Measurements from ENCODE around the gene SMCO4.

The SMCO4 gene

DNA sequence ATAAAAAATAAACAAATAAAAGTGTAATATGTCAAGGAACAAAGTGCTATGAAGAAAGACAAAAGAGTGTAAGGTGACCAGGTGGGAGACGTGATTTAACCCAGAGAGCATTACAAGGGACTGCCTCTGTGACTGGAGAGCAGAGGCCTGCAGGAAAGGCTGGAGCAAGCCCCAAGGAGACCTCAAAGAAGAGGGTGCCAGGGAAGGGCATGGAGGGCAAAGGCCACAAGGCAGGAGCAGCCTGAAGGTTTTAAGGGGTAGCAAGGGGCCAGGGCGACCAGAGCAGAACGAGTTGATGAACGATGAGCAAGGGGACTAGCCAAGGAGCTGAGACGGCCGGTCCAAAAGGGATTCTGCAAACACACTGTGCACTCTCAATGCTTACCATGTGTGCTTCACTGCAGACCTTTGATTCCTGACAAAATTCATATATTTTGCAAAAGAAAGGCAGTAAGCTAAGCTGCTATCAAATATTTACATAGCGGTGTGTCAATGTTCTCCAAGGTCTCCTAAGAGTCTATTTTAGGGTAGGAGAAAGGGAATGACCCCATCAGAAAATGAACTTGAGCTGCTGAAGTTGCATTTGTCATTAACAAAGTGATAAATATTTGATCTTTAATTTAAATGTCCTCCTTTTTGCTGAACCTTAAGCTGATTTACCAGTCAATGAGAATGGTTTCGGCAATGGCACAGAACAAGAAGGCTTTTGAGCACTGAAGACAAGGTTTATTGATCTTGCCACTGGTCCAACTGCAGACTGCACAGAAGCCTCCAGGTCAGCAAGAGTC is 50.5 kb downstream of the SMCO4 start:
- DNase-seq, result no peak
- peaks cover 26% of the 10 kb centered on the region for H3K36me3 ChIP-seq
- no peaks in the 10 kb centered on the region for H3K9me3 ChIP-seq
- H3K4me3 ChIP-seq (ENCODE audit: low read depth, low read length), result no peak overlapping the region
- peaks cover 20% of the 10 kb centered on the region for H3K4me1 ChIP-seq
- no peak for TF ChIP-seq CTCF (IDR thresholded peaks at IDR 0.05; ENCODE audit: low read depth, low read length)
- H3K27me3 ChIP-seq, result no peaks in the 10 kb centered on the region

GRCh38 chr11:93491973-93492372 is 51.2 kb downstream of the SMCO4 start:
- no peak for TF ChIP-seq CTCF (IDR thresholded peaks at IDR 0.05; ENCODE audit: low read depth, low read length)
- Histone ChIP-seq H3K9me3 (no peaks in the 10 kb centered on the region), H3K4me1 (peaks cover 21% of the 10 kb centered on the region), H3K36me3 (peaks cover 30% of the 10 kb centered on the region), H3K27me3 (no peaks in the 10 kb centered on the region), H3K4me3 (ENCODE audit: low read depth, low read length) (no peak overlapping the region)
- DNase-seq, result no peak

DNA sequence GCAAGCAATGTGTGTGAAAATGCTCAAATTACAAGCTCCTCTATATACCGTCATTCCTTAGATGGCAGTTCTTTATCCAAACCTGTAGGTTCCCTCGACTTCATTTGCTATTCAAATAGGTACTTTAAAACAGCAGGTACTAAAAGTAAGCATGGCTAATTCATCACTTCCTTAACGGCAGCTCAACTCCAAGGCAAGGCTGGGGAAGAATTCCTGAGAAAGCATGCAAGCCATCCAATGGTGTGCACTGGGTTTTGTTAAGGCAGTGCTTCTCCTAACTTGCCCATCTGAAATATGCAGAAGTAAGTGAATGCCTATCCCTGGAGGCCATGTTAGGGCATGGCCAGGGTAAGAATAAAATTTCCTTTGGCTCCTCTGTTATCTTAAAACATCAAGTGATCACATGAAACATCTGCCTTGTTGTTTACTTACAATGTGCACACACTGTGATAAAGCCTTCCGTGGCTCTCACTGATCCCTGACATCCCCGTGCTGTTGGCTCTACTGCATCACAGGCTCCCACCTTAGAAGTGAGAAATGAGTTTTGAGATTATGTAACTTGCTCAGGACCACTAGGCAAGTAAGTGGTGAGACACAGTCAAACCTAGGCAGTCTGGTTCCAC is 52.1 kb downstream of the SMCO4 start:
- DNase-seq, result no peak
- Histone ChIP-seq H3K36me3 (peaks cover 34% of the 10 kb centered on the region), H3K4me1 (peaks cover 24% of the 10 kb centered on the region), H3K9me3 (no peaks in the 10 kb centered on the region), H3K4me3 (ENCODE audit: low read depth, low read length) (no peak overlapping the region), H3K27me3 (no peaks in the 10 kb centered on the region)
- no peak for TF ChIP-seq CTCF (IDR thresholded peaks at IDR 0.05; ENCODE audit: low read depth, low read length)

- no peak for DNase-seq
- no peaks in the 10 kb centered on the region for H3K27me3 ChIP-seq
- H3K4me1 ChIP-seq, result peaks cover 24% of the 10 kb centered on the region
- no peak for TF ChIP-seq CTCF (IDR thresholded peaks at IDR 0.05; ENCODE audit: low read depth, low read length)
- no peak overlapping the region for H3K4me3 ChIP-seq (ENCODE audit: low read depth, low read length)
- no peaks in the 10 kb centered on the region for H3K9me3 ChIP-seq
- peaks cover 24% of the 10 kb centered on the region for H3K36me3 ChIP-seq
Measured at GRCh38 chr11:93489841-93490240, 53.4 kb downstream of the SMCO4 start.

GRCh38 chr11:93487032-93487483 is 56.1 kb downstream of the SMCO4 start:
- DNase-seq, result peak; percentile 25
- no peaks in the 10 kb centered on the region for H3K27me3 ChIP-seq
- peaks cover 19% of the 10 kb centered on the region for H3K36me3 ChIP-seq
- TF ChIP-seq CTCF (IDR thresholded peaks at IDR 0.05; ENCODE audit: low read depth, low read length), result no peak
- peaks cover 19% of the 10 kb centered on the region for H3K4me1 ChIP-seq
- H3K4me3 ChIP-seq (ENCODE audit: low read depth, low read length), result no peak overlapping the region
- H3K9me3 ChIP-seq, result no peaks in the 10 kb centered on the region

DNA sequence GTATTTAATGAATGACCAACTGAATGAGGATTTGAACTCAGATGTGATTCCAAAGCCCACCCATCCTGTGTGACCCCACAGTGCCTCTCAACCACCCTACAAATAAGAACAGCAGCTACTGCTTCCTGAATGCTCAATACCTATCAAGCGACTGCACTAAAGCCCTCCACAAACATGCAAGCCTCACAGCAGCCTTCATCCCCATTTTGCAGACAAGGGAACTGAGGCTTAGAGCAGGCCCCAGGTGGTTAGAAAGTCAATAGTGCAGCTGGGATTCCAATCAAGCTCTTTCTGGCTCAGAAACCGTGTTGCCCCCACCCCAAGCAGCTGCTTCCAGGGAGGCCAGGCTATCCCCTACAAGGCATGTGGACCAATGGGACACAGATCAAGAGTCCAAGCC is 57.2 kb downstream of the SMCO4 start:
- H3K4me1 ChIP-seq, result peaks cover 8% of the 10 kb centered on the region
- H3K9me3 ChIP-seq, result no peaks in the 10 kb centered on the region
- no peak for TF ChIP-seq CTCF (IDR thresholded peaks at IDR 0.05; ENCODE audit: low read depth, low read length)
- H3K27me3 ChIP-seq, result no peaks in the 10 kb centered on the region
- no peak overlapping the region for H3K4me3 ChIP-seq (ENCODE audit: low read depth, low read length)
- no peak for DNase-seq
- H3K36me3 ChIP-seq, result peaks cover 11% of the 10 kb centered on the region
